Thyroid gland (tissue), 4 donors: ENCODE results near the gene TOP1.

Experiments used
- POLR2A ChIP-seq, 2 donors: fragments of 450-650 bp; IDR thresholded peaks; one replicate each; pipeline ENCODE4 v1.6.1; 2017; ENCODE audit warnings: antibody characterized with exemption in 2 of 2, mild to moderate bottlenecking in 2 of 2, moderate library complexity in 1 of 2
- TF ChIP-seq, protein P1 (sequence below), 6 experiments: fragments of 200-600 bp in 3 of 6; fragments of 450-650 bp in 3 of 6; sonication (generic) in 3 of 6; IDR thresholded peaks; one replicate each; pipeline ENCODE4 v1.5.1; 2016 to 2019; ENCODE audit warnings: antibody characterized with exemption in 6 of 6, mild to moderate bottlenecking in 2 of 6, inconsistent platforms in 1 of 6, moderate library complexity in 1 of 6

DNA sequence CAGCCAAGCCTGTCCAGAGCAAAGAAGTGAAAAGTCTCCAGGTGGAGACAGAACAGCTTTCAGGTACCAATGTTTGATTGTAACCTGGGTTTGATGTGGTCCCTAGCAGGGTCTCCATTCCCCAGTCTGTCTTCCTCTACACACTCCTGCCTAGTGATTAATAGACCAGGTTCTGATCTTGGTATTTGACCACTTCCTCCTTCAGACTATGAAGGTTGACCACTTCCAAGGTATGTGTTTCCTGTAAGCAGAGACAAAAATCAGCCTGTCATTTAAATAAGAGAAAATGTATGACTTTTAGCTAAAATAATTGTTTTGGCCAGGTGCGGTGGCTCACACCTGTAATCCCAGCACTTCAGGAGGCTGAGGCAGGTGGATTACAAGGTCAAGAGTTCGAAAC lies 41.8 kb upstream of the TOP1 start:
- TF ChIP-seq, protein P1, sequence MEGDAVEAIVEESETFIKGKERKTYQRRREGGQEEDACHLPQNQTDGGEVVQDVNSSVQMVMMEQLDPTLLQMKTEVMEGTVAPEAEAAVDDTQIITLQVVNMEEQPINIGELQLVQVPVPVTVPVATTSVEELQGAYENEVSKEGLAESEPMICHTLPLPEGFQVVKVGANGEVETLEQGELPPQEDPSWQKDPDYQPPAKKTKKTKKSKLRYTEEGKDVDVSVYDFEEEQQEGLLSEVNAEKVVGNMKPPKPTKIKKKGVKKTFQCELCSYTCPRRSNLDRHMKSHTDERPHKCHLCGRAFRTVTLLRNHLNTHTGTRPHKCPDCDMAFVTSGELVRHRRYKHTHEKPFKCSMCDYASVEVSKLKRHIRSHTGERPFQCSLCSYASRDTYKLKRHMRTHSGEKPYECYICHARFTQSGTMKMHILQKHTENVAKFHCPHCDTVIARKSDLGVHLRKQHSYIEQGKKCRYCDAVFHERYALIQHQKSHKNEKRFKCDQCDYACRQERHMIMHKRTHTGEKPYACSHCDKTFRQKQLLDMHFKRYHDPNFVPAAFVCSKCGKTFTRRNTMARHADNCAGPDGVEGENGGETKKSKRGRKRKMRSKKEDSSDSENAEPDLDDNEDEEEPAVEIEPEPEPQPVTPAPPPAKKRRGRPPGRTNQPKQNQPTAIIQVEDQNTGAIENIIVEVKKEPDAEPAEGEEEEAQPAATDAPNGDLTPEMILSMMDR (IDR thresholded peaks at IDR 0.05) = no peak
- no peak for TF ChIP-seq POLR2A (IDR thresholded peaks at IDR 0.05)
